ENCODE results near the gene GLRX5. TPM values are rescaled to one million over a fixed set of nuclear protein-coding genes. Genes with fewer than 3 reads are reported as not detected.

Gene GLRX5
- total and polyA plus RNA-seq, 9 donors, result 38.0 to 105 (median 42.9) TPM

DNA sequence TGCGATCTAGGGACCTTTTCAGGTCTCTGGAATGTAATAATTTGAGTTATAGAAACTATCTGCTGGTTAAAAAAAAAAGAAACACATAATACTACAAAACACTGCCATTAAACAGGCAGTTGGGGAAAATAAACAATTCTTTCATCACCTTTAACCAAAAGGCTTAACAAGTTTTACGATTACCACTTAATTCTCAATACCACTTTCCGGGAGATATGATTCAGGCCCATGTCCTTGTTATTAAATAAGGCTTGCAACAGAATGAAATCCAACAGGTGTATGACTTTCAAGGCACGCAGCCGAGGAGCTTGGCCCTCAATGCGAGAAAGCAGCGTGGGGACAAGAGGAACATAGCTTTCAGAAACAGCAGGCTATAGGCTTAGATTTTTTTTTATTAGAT lies 5.6 kb upstream of the GLRX5 start:
- intact Hi-C loops (cut with DNase I), result loop anchor here in 3 of 4 donors (5.0 to 10.0 kb wide), 2 partner anchors 54 to 87 kb away; no protein-coding TSS in a partner anchor
- 76 to 89% (median 82%) methylated on average over 7 of the region's 7 CpGs for WGBS, 3 donors
- no peak overlapping the region for H3K27ac ChIP-seq
- no peaks in the 10 kb centered on the region for H3K36me3 ChIP-seq
- H3K9me3 ChIP-seq, result no peaks in the 10 kb centered on the region
- TF ChIP-seq EP300 (IDR thresholded peaks at IDR 0.05) (no peak), POLR2A (IDR thresholded peaks at IDR 0.05) (no peak), CTCF (IDR thresholded peaks at IDR 0.05) (no peak)
- no peak overlapping the region for H3K4me3 ChIP-seq
- no peak for DNase-seq
- H3K27me3 ChIP-seq, result no peaks in the 10 kb centered on the region
- H3K4me1 ChIP-seq (ENCODE audit: insufficient read depth), result peaks cover 17% of the 10 kb centered on the region

- no peaks in the 10 kb centered on the region for H3K27me3 ChIP-seq
- no peak overlapping the region for H3K4me3 ChIP-seq
- WGBS, 3 donors, result 39 to 54% (median 41%) methylated on average over 13 of the region's 13 CpGs
- H3K9me3 ChIP-seq, result no peaks in the 10 kb centered on the region
- H3K36me3 ChIP-seq, result no peaks in the 10 kb centered on the region
- peak overlapping the region in 1 of 2 donors; percentile 26 for H3K27ac ChIP-seq
- TF ChIP-seq EP300 (IDR thresholded peaks at IDR 0.05) (no peak), CTCF (IDR thresholded peaks at IDR 0.05) (no peak), POLR2A (IDR thresholded peaks at IDR 0.05) (no peak)
- intact Hi-C loops (cut with DNase I), result loop anchor here in 2 of 4 donors (5.0 kb wide), 3 partner anchors 48 to 1008 kb away; partner anchors contain the start of gene DICER1 (in 1 of the 2)
- peaks cover 14% of the 10 kb centered on the region for H3K4me1 ChIP-seq (ENCODE audit: insufficient read depth)
- peak in 1 of 5 donors; percentile 28 for DNase-seq
Observed at GRCh38 chr14:95530473-95531276, 4.2 kb upstream of the GLRX5 start.

DNA sequence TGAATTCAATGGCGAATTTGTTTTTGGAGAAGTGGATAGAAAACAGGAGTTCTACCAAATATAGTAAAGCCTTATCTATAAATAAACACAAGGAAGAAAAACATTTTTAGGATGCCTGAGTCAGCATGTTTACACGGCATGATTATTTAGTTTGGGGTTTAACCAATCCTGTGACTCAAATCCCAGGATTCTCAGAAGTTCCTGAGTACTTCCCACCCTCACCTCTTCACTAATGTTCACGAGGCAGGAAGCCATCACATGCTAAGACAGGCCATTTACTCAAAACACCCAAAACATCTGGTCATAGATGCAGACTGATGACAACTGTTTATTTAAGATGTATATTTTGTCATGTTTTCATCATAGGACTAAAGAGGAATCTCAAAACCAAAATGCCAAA lies 3.4 kb upstream of the GLRX5 start:
- H3K27me3 ChIP-seq, result no peaks in the 10 kb centered on the region
- H3K9me3 ChIP-seq, result no peaks in the 10 kb centered on the region
- WGBS, 3 donors, result 4 to 18% (median 6%) methylated on average over 3 of the region's 3 CpGs
- no peak for DNase-seq
- H3K36me3 ChIP-seq, result no peaks in the 10 kb centered on the region
- no peak overlapping the region for H3K4me3 ChIP-seq
- H3K27ac ChIP-seq, result peak overlapping the region in 1 of 2 donors; percentile 14
- TF ChIP-seq CTCF (IDR thresholded peaks at IDR 0.05) (no peak), POLR2A (IDR thresholded peaks at IDR 0.05) (no peak), EP300 (IDR thresholded peaks at IDR 0.05) (no peak)
- peaks cover 14% of the 10 kb centered on the region for H3K4me1 ChIP-seq (ENCODE audit: insufficient read depth)
- intact Hi-C loops (cut with DNase I), result loop anchor here in 2 of 4 donors (5.0 kb wide), 3 partner anchors 49 to 1009 kb away; partner anchors contain the start of gene DICER1 (in 1 of the 2)

- intact Hi-C loops (cut with DNase I), result loop anchor here in 2 of 4 donors (5.0 kb wide), 3 partner anchors 50 to 1010 kb away; partner anchors contain the start of gene DICER1 (in 1 of the 2)
Observed at GRCh38 chr14:95531969-95532368, 2.9 kb upstream of the GLRX5 start.

More at GRCh38 chr14:95531969-95532368, 2.9 kb upstream of the GLRX5 start:
- Histone ChIP-seq H3K27me3 (no peaks in the 10 kb centered on the region), H3K27ac (peak overlapping the region in 1 of 2 donors; percentile 14), H3K9me3 (no peaks in the 10 kb centered on the region), H3K4me3 (no peak overlapping the region), H3K36me3 (no peaks in the 10 kb centered on the region), H3K4me1 (ENCODE audit: insufficient read depth) (peaks cover 14% of the 10 kb centered on the region)
- TF ChIP-seq CTCF (IDR thresholded peaks at IDR 0.05) (no peak), POLR2A (IDR thresholded peaks at IDR 0.05) (no peak), EP300 (IDR thresholded peaks at IDR 0.05) (no peak)
- 9 to 28% (median 12%) methylated on average over 3 of the region's 3 CpGs for WGBS, 3 donors
- DNase-seq, result no peak
